Lower lobe of right lung (tissue), 2 donors: ENCODE measurements around the gene KRTAP10-6. TPM values are rescaled to one million over a fixed set of nuclear protein-coding genes. Genes with fewer than 3 reads are reported as not detected.

Experiments
- ATAC-seq, 2 donors: fragments of 200-7000 bp; cut with Tn5 transposase; one replicate each; pipeline ENCODE4 v1.9.1; 2020 to 2022; ENCODE audit warnings: mild to moderate bottlenecking in 2 of 2, moderate library complexity in 2 of 2
- DNase-seq: peaks from one replicate; pipeline ENCODE4 v3.0.0-alpha.2; 2020
- H3K27ac ChIP-seq: fragments of 200-600 bp; one replicate; pipeline ENCODE4 v1.8.0; 2022
- H3K27me3 ChIP-seq: fragments of 200-600 bp; one replicate; pipeline ENCODE4 v1.8.0; 2022; ENCODE audit warnings: low read depth
- H3K36me3 ChIP-seq: fragments of 200-600 bp; one replicate; pipeline ENCODE4 v1.8.0; 2022; ENCODE audit warnings: mild to moderate bottlenecking
- H3K4me1 ChIP-seq: fragments of 200-600 bp; one replicate; pipeline ENCODE4 v1.8.0; 2022
- H3K4me3 ChIP-seq: fragments of 200-600 bp; one replicate; pipeline ENCODE4 v1.8.0; 2022; ENCODE audit warnings: mild to moderate bottlenecking
- H3K9me3 ChIP-seq: fragments of 200-600 bp; one replicate; pipeline ENCODE4 v1.8.0; 2022
- intact Hi-C: fragments of 100-400 bp; cut with DNase I; formaldehyde crosslinking; loops from one replicate; pipeline ENCODE4 v1.11.0; 2022
- total RNA-seq: library from RNA; stranded (reverse); fragmentation: NEBNext Ultra II Directional; extraction: Animal tissue kit (Norgen Biotek cat#: 25700); gene quantifications from one replicate; pipeline ENCODE4 v1.2.1, GENCODE V29; 2021
- TF ChIP-seq, protein P1 (sequence below): fragments of 200-600 bp; IDR thresholded peaks from one replicate; pipeline ENCODE4 v1.8.0; 2022; ENCODE audit warnings: antibody characterized with exemption, mild to moderate bottlenecking
- donor health status: DM: no; HTN: yes; CAD: no; lungs with severe emphysema.

KRTAP10-6 gene
- total RNA-seq, 1 donor from 2014 or later = not detected

GRCh38 chr21:44615466-44615865, 23.2 kb upstream of the KRTAP10-6 start:
- Histone ChIP-seq H3K9me3 (peaks cover 10% of the 10 kb centered on the region), H3K27ac (no peak overlapping the region), H3K4me1 (no peaks in the 10 kb centered on the region), H3K36me3 (no peaks in the 10 kb centered on the region), H3K4me3 (no peak overlapping the region), H3K27me3 (no peaks in the 10 kb centered on the region)
- no peak for DNase-seq
- TF ChIP-seq, protein P1, sequence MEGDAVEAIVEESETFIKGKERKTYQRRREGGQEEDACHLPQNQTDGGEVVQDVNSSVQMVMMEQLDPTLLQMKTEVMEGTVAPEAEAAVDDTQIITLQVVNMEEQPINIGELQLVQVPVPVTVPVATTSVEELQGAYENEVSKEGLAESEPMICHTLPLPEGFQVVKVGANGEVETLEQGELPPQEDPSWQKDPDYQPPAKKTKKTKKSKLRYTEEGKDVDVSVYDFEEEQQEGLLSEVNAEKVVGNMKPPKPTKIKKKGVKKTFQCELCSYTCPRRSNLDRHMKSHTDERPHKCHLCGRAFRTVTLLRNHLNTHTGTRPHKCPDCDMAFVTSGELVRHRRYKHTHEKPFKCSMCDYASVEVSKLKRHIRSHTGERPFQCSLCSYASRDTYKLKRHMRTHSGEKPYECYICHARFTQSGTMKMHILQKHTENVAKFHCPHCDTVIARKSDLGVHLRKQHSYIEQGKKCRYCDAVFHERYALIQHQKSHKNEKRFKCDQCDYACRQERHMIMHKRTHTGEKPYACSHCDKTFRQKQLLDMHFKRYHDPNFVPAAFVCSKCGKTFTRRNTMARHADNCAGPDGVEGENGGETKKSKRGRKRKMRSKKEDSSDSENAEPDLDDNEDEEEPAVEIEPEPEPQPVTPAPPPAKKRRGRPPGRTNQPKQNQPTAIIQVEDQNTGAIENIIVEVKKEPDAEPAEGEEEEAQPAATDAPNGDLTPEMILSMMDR = no peak
- intact Hi-C loops = no loop called here
- no peak for ATAC-seq

- H3K9me3 ChIP-seq = peaks cover 13% of the 10 kb centered on the region
- no peaks in the 10 kb centered on the region for H3K36me3 ChIP-seq
- H3K27me3 ChIP-seq = no peaks in the 10 kb centered on the region
- no peak overlapping the region for H3K27ac ChIP-seq
- no peaks in the 10 kb centered on the region for H3K4me1 ChIP-seq
- no peak for ATAC-seq
- H3K4me3 ChIP-seq = no peak overlapping the region
- DNase-seq = no peak
- TF ChIP-seq, protein P1 = no peak
- intact Hi-C loops = no loop called here
Observed at GRCh38 chr21:44614961-44615391, 22.7 kb upstream of the KRTAP10-6 start.

DNA sequence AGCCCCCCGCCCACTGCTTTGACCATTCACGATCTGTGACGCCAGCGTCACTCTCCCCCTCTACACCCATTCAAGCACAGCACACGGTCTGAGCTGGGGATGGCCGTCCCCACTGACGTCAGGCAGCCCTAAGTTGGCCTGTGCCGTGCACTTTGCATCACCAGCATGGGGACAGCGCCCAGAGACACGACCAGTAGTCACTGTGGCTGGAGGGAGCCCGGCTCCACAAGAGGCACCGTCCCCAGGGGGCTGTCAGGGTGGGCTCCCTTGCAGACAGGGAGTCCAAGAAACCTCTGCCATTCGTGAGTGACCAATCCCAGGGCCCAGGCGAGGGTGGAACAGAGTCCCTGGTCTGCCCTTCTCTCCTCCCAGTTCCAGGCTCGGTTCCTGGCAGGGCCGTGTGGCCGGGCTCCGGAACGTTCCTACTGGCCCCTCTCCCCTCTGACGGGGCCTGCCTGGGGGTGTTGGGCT, 21.9 kb upstream of the KRTAP10-6 start:
- H3K9me3 ChIP-seq = peaks cover 13% of the 10 kb centered on the region
- no peaks in the 10 kb centered on the region for H3K4me1 ChIP-seq
- no peak overlapping the region for H3K4me3 ChIP-seq
- H3K27ac ChIP-seq = no peak overlapping the region
- ATAC-seq = no peak
- DNase-seq = no peak
- TF ChIP-seq, protein P1 = no peak
- intact Hi-C loops = no loop called here
- no peaks in the 10 kb centered on the region for H3K27me3 ChIP-seq
- no peaks in the 10 kb centered on the region for H3K36me3 ChIP-seq

- ATAC-seq (no peak), DNase-seq (no peak)
- H3K36me3 ChIP-seq = no peaks in the 10 kb centered on the region
- peaks cover 13% of the 10 kb centered on the region for H3K9me3 ChIP-seq
- H3K4me3 ChIP-seq = no peak overlapping the region
- intact Hi-C loops = no loop called here
- H3K4me1 ChIP-seq = no peaks in the 10 kb centered on the region
- TF ChIP-seq, protein P1 = no peak
- H3K27me3 ChIP-seq = no peaks in the 10 kb centered on the region
- H3K27ac ChIP-seq = no peak overlapping the region
Observed at GRCh38 chr21:44613386-44614155, 21.3 kb upstream of the KRTAP10-6 start.

DNA sequence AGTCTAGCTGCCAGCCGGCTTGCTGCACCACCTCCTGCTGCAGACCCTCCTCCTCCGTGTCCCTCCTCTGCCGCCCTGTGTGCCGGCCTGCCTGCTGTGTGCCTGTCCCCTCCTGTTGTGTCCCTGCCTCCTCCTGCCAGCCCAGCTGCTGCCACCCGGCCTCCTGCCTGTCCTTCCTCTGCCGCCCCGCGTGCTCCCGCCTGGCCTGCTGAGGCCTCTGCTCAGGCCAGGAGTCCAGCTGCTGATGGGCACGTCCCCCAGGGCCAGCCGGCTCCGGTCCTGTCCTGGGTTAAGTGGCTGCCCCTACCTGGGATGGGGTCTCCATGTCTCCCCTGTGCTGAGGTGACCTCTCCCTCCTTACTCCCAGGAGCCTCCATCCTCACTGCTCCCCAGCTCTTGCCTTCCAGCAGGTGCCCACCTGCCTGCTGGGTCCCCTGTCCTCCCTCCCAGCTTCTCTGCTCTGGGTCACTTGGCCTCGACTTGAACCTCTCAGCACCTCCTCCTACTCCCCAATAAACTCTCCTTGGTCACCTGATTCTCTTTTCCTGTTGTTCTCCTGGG, 20.4 kb upstream of the KRTAP10-6 start:
- Histone ChIP-seq H3K27ac (no peak overlapping the region), H3K9me3 (peaks cover 13% of the 10 kb centered on the region), H3K36me3 (no peaks in the 10 kb centered on the region), H3K4me3 (no peak overlapping the region), H3K4me1 (no peaks in the 10 kb centered on the region), H3K27me3 (no peaks in the 10 kb centered on the region)
- ATAC-seq (no peak), DNase-seq (no peak)
- intact Hi-C loops = no loop called here
- TF ChIP-seq, protein P1 = no peak
